NCI-H2196 (cell line): ENCODE data around the gene IGSF21.

ENCODE experiments used
- DNase-seq: peaks from one replicate; lab custom pipeline; 2025; ENCODE audit not compliant: unreplicated experiment; lab: John Stamatoyannopoulos, UW

The IGSF21 gene

GRCh38 chr1:18323259-18323658 lies 215.7 kb downstream of the IGSF21 start:
- DNase-seq: no peak

DNA sequence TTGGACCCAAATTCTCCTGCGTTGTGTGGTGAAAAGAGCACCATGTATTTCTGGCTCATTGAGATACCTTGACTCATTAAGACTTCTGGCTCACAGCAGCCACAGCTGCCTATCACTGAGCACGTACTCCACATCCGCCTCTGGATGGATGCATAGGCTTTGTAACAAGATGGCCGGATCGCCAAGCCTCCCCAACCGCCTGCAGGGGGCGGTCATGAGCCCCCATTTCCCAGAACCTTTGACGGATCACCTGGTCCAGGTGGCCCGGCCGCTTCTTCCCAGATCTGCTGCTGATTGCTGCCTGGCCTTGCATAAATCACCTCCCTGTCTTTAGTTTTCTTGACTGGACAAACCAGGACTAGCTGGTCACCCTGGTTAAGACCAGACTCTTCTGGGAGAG lies 216.6 kb downstream of the IGSF21 start:
- no peak for DNase-seq

DNA sequence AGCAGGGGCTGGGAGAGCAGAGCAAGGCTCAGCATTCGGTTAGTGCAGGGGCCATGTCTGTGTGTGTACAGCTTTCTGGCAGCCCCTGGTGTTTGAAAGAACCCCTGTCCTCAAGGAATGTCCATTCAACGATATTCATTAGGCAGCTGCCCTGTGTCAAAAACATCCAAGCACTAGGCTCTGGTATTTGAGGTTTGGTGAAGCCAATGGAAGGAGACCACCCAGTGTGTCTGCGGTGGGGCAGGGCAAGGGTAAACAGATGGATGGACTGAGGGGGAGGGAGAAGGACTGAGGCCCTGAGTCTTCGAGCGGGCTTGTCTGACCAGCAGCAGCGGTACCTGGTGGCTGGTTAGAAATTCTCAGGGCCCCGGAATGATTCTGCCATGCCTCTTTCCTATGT lies 217.5 kb downstream of the IGSF21 start:
- no peak for DNase-seq

DNA sequence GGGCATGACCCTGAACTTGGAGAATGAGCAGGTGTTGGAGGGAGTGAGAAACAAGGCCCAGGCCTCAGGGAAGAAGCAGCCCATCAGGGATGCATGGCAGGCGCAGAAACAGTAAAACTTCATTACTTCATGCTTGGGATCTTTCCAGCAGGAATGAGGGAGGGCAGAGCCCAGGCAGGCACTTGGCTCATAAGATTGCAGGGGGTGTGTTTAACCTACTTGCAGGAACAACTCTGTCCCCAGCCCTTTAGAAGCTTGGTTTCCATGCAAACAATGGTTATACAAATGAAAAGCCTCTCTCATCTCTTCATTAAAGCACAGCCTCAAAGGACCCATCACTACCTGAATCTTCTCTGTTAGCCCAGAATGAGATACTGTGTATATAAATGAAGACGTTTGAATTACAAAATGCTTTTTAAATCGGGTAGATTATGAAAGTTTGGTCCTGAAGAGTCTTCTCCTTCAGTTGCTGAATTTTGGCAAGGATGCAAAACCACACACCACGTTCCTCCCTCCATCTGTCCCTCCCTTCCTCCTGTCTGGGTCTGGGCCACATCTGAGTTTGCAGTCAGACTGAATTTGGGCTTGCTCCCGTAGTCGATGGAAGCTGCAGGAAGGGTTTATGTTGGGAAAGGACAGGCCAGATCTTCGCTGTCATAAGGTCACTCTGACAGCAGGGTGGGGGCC lies 218.8 kb downstream of the IGSF21 start:
- DNase-seq: peak; percentile 89

DNA sequence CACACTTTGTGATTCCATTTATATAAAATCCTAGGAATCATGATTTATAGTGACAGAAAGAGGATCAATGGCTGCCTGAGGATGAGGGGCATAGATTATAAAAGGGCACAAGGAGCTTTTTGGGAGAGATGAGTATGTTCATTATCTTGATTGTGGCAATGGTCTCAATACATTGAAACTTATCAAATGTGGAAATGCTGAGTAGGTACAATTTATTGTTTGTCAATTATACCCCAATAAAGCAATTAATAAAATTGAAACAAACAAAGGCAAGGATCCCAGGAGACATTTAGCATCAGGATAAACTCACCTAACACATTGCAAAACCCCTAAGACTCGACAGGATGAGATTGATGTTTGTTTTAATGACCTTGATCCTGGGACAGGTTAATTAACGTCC lies 220.1 kb downstream of the IGSF21 start:
- no peak for DNase-seq

DNA sequence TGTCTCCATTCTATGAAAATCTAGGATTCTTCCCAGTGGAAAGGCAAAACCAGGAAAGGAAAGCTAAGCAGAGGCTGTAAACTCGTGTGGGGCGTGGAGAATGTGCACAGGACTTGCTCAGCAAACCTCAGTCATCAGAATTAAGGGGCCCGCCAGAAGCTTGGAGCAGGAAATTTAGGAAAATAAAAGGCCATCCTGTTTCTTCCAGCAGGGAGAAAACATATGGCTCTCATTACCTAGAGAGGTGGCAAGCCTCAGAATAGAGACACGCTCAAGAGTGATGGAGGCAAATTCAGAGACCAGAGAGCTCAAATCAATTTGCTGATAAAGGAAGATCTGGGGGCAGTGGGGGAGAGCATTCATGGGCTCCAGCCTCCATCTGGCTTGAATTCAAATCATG lies 221.2 kb downstream of the IGSF21 start:
- DNase-seq: no peak

DNA sequence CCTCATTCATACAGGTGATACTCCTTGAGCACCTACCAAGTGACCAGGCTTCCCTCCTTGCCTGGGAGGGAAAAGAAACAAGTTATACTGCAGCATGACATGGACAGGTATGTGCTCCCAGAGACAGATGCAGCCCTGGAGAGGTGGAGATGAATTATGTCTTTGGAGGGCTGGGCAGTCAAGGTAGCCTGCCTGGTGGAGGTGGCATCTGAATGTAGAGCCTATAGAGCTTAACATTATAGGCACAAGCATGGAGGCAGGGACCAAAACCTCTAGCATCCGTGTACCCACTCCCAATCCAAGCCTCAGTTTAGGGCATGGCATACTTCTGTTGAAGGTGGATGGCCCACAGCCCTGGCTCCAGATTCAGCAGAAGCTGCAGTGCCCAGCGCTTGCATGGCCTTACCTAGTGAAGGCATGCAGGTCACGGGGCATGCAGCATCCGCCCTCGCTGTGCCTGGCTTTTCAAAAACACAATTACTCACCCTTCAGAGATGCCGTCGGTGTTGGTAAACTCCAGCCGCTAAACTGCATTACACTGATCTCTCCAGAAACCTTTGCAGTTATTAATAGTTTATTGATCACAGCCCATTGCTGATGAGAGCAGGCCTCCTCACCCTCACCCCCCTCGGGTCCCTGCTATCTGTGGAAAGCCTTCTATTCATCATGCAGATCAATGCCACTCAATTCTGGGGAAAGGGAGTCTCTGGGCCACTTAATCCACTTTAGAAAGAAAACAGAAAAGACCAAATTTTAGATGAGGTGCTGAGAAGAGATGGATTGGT lies 222.1 kb downstream of the IGSF21 start:
- no peak for DNase-seq

- no peak for DNase-seq
These were observed 225.0 kb downstream of the IGSF21 start for GRCh38 chr1:18332576-18332975.

DNA sequence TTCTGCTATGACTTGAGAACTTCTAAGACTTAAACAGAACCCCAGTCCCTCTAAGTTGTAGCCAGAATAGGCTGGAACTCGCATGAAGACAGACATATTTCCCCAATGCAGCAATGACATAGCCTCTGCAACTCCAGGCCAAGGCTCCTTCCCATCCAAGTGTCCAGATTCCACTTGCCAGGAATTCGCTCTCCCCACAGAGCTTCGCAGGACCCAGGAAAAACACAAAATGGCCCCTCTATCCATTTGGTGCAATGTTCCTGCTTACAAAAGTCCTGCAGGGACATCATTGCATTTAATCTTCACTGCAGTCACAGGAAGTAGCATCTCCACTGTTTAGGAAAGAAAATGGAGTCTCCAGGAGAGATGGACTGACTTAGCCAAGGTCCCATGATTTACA lies 225.6 kb downstream of the IGSF21 start:
- no peak for DNase-seq

DNA sequence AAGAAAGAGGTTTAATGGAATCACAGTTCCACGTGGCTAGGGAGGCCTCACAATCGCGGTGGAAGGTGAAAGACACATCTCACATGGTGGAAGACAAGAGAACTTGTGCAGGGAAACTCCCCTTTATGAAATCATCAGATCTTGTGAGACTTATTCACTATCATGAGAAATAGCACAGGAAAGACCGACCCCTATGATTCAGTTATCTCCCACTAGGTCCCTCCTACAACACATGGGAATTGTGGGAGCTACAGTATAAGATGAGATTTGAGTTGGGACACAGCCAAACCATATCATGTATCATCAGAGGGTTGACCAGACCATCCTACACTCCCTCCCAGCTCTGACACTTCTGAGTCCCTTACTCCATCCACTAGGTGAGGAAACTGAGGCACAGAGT lies 229.2 kb downstream of the IGSF21 start:
- DNase-seq: no peak

DNA sequence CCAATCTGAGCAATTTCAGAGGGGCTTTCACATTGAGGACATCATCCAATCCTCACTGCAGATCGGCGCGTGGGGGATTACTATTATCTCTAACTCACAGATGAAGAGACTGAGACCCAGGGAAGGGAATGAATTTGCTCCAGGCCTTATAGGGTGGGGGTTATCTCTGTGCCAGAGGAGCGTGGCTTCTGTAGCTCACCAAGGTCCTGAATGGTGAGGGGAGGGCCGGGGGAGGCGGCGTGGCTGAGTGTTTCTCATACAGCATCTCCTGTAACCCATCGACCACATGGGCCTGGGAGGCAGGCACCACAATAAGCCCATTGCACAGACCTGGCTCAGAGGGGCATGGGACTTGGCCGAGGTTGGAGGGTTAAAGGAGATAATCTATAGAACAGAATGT lies 230.2 kb downstream of the IGSF21 start:
- DNase-seq: no peak

GRCh38 chr1:18339161-18339560 lies 231.6 kb downstream of the IGSF21 start:
- DNase-seq: no peak

- no peak for DNase-seq
These were observed 232.7 kb downstream of the IGSF21 start for GRCh38 chr1:18340158-18340764.

- DNase-seq: no peak
These were observed 233.2 kb downstream of the IGSF21 start for GRCh38 chr1:18340787-18341186.

GRCh38 chr1:18341291-18342069 lies 233.9 kb downstream of the IGSF21 start:
- no peak for DNase-seq

- no peak for DNase-seq
These were observed 235.1 kb downstream of the IGSF21 start for GRCh38 chr1:18342744-18343143.

DNA sequence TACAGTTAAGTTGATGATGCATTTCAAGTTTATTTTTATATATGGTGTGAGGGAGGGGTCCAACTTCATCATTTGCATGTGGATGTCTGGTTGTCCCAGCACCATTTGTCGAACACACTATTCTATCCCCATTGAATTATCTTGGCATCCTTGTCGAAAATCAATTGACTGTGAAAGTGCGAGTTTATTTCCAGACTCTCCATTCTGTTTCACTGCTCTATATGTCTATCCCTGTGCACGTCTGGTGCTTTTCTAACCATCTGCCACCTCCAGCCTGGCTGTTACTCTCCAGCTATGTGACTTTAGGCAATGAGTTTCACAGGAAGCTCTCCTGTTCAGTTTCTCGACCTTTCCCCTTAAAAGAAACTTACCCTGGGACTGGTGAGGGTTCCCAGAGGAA lies 236.0 kb downstream of the IGSF21 start:
- DNase-seq: no peak

DNA sequence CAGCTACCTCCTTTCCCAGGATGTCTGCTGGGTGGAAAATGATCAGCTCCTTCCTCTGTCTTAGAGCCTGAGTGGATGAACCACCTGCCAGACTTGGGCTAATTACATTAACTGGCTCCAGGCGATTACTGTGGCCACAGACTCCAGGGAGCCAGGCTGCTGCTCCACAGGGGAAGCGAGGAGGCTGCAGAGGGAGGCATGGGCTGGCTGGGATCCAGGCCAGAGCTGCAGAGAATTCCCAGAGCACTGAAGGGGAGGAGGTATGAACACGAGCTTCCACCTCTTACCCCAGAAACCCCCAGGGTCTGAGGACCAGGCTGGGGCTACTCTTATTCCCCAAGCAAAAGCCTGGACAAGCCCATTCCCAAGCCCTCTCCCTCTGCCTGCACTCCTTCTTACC lies 237.2 kb downstream of the IGSF21 start:
- DNase-seq: peak; percentile 72

DNA sequence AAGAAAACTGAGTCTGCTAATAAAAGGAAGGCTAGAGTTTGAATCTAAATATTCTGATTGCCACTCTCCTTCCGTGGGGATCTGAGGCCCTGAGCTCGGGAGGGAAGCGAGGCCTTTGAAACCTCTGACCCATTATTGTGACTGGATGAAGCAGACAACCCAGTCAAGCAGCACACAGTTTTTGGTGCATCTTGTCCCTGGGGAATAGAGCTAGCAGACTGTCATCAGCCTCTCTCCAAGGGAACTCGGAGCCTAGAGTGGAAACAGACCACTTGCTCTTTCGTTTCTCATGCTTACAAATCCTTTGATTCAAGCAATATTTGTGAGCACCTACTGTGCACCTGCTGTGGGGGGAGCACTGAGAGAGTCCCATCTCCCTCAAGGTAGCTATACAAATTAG lies 240.0 kb downstream of the IGSF21 start:
- no peak for DNase-seq

GRCh38 chr1:18348354-18348753 lies 240.8 kb downstream of the IGSF21 start:
- DNase-seq: peak; percentile 34

GRCh38 chr1:18350747-18351146 lies 243.1 kb downstream of the IGSF21 start:
- DNase-seq: no peak

- no peak for DNase-seq
These were observed 244.1 kb downstream of the IGSF21 start for GRCh38 chr1:18351735-18352134.
